T-helper 2 cell treated with Interferon-gamma antibody and Interleukin-4, amounts not matched to agents 5 μg/mL and 100 μg/mL, for 36 hours (primary cell): ENCODE results near the gene CAPN10.
"Not testable (repeated sequence)": the region's sequence is repeated elsewhere in the genome, so short reads cannot be mapped to it uniquely, and the experiment has no call there.

ENCODE experiments used
- DNase-seq: peaks from one replicate; pipeline ENCODE4 v3.0.0; 2021; ENCODE audit warnings: low spot score
- H3K27ac Mint-ChIP-seq: one replicate; pipeline ENCODE4 v1.8.0; 2021; ENCODE audit warnings: mild to moderate bottlenecking, mixed read lengths
- H3K27me3 Mint-ChIP-seq: one replicate; pipeline ENCODE4 v1.8.0; 2021; ENCODE audit warnings: low read depth, mixed read lengths
- H3K36me3 Mint-ChIP-seq: one replicate; pipeline ENCODE4 v1.8.0; 2021; ENCODE audit warnings: low read depth, mixed read lengths
- H3K4me1 Mint-ChIP-seq: one replicate; pipeline ENCODE4 v1.8.0; 2021; ENCODE audit warnings: low read depth, mixed read lengths
- H3K4me3 Mint-ChIP-seq: one replicate; pipeline ENCODE4 v1.8.0; 2022; ENCODE audit warnings: mild to moderate bottlenecking, moderate library complexity, mixed read lengths
- H3K9me3 Mint-ChIP-seq: one replicate; pipeline ENCODE4 v1.8.0; 2021; ENCODE audit warnings: mixed read lengths

Gene CAPN10

GRCh38 chr2:240586198-240586918 is at the start of gene CAPN10:
TSS of gene CAPN10 (plus strand) at chr2:240586734. CDS start at chr2:240586912, 178 bp downstream.
- peak within 1 kb of the TSS; percentile 95 for H3K4me3 Mint-ChIP-seq
- peak; percentile 99 for DNase-seq
- peaks cover 37% of the 10 kb centered on the region for H3K4me1 Mint-ChIP-seq
- no peaks in the 10 kb centered on the region for H3K27me3 Mint-ChIP-seq
- H3K36me3 Mint-ChIP-seq = peaks cover 28% of the 10 kb centered on the region
- peak within 1 kb of the TSS; percentile 89 for H3K27ac Mint-ChIP-seq
- H3K9me3 Mint-ChIP-seq = no peaks in the 10 kb centered on the region

- Mint-ChIP-seq H3K27ac (no peak overlapping the region), H3K4me3 (no peak overlapping the region), H3K27me3 (no peaks in the 10 kb centered on the region), H3K36me3 (peaks cover 60% of the 10 kb centered on the region), H3K4me1 (no peaks in the 10 kb centered on the region), H3K9me3 (peaks cover 7% of the 10 kb centered on the region)
- no peak for DNase-seq
Measured at GRCh38 chr2:240538031-240538780, 48.3 kb upstream of the CAPN10 start.

- H3K4me3 Mint-ChIP-seq, H3K27ac Mint-ChIP-seq, H3K4me1 Mint-ChIP-seq, H3K9me3 Mint-ChIP-seq, DNase-seq, H3K27me3 Mint-ChIP-seq: not testable (repeated sequence)
- H3K36me3 Mint-ChIP-seq = peaks cover 56% of the 10 kb centered on the region
Measured at GRCh38 chr2:240539101-240539500, 47.4 kb upstream of the CAPN10 start.

GRCh38 chr2:240539906-240540305 is 46.6 kb upstream of the CAPN10 start:
- DNase-seq = no peak
- H3K36me3 Mint-ChIP-seq = peaks cover 53% of the 10 kb centered on the region
- H3K27ac Mint-ChIP-seq = no peak overlapping the region
- H3K4me3 Mint-ChIP-seq = no peak overlapping the region
- no peaks in the 10 kb centered on the region for H3K9me3 Mint-ChIP-seq
- peaks cover 2% of the 10 kb centered on the region for H3K4me1 Mint-ChIP-seq
- H3K27me3 Mint-ChIP-seq = no peaks in the 10 kb centered on the region

- Mint-ChIP-seq H3K4me3 (no peak overlapping the region), H3K4me1 (peaks cover 3% of the 10 kb centered on the region), H3K27ac (no peak overlapping the region), H3K27me3 (no peaks in the 10 kb centered on the region), H3K36me3 (peaks cover 44% of the 10 kb centered on the region), H3K9me3 (peaks cover 15% of the 10 kb centered on the region)
- no peak for DNase-seq
Measured at GRCh38 chr2:240551288-240551687, 35.2 kb upstream of the CAPN10 start.

- Mint-ChIP-seq H3K36me3 (peaks cover 49% of the 10 kb centered on the region), H3K27ac (no peak overlapping the region), H3K4me3 (no peak overlapping the region), H3K9me3 (peaks cover 15% of the 10 kb centered on the region), H3K4me1 (peaks cover 9% of the 10 kb centered on the region), H3K27me3 (no peaks in the 10 kb centered on the region)
- DNase-seq = no peak
Measured at GRCh38 chr2:240551811-240552210, 34.7 kb upstream of the CAPN10 start.

- no peak overlapping the region for H3K27ac Mint-ChIP-seq
- H3K36me3 Mint-ChIP-seq = peaks cover 50% of the 10 kb centered on the region
- no peak overlapping the region for H3K4me3 Mint-ChIP-seq
- no peaks in the 10 kb centered on the region for H3K27me3 Mint-ChIP-seq
- no peak for DNase-seq
- peaks cover 15% of the 10 kb centered on the region for H3K9me3 Mint-ChIP-seq
- peaks cover 20% of the 10 kb centered on the region for H3K4me1 Mint-ChIP-seq
Measured at GRCh38 chr2:240553956-240554480, 32.5 kb upstream of the CAPN10 start.

GRCh38 chr2:240554767-240555493 is 31.6 kb upstream of the CAPN10 start:
- peaks cover 15% of the 10 kb centered on the region for H3K9me3 Mint-ChIP-seq
- H3K4me3 Mint-ChIP-seq = no peak overlapping the region
- H3K27ac Mint-ChIP-seq = no peak overlapping the region
- no peak for DNase-seq
- H3K4me1 Mint-ChIP-seq = peaks cover 29% of the 10 kb centered on the region
- H3K27me3 Mint-ChIP-seq = no peaks in the 10 kb centered on the region
- H3K36me3 Mint-ChIP-seq = peaks cover 57% of the 10 kb centered on the region

GRCh38 chr2:240555541-240556250 is 30.8 kb upstream of the CAPN10 start:
- Mint-ChIP-seq H3K4me3 (no peak overlapping the region), H3K9me3 (peaks cover 14% of the 10 kb centered on the region), H3K36me3 (peaks cover 54% of the 10 kb centered on the region), H3K27ac (no peak overlapping the region), H3K27me3 (no peaks in the 10 kb centered on the region), H3K4me1 (peaks cover 30% of the 10 kb centered on the region)
- DNase-seq = no peak

GRCh38 chr2:240556553-240557100 is 29.9 kb upstream of the CAPN10 start:
- H3K4me3 Mint-ChIP-seq = peak overlapping the region; percentile 57
- no peaks in the 10 kb centered on the region for H3K27me3 Mint-ChIP-seq
- peaks cover 5% of the 10 kb centered on the region for H3K9me3 Mint-ChIP-seq
- peak; percentile 60 for DNase-seq
- H3K36me3 Mint-ChIP-seq = peaks cover 51% of the 10 kb centered on the region
- no peak overlapping the region for H3K27ac Mint-ChIP-seq
- H3K4me1 Mint-ChIP-seq = peaks cover 33% of the 10 kb centered on the region

- Mint-ChIP-seq H3K9me3 (peaks cover under 1% of the 10 kb centered on the region), H3K4me1 (peaks cover 35% of the 10 kb centered on the region), H3K27me3 (no peaks in the 10 kb centered on the region), H3K27ac (no peak overlapping the region), H3K4me3 (peak overlapping the region; percentile 57), H3K36me3 (peaks cover 49% of the 10 kb centered on the region)
- DNase-seq = no peak
Measured at GRCh38 chr2:240557101-240557751, 29.3 kb upstream of the CAPN10 start.

GRCh38 chr2:240557808-240558207 is 28.7 kb upstream of the CAPN10 start, which contains the start of gene ANKMY1:
TSS of gene ANKMY1 (minus strand) at chr2:240557988. CDS start at chr2:240557335, 653 bp downstream.
- Mint-ChIP-seq H3K27ac (peak within 1 kb of the TSS; percentile 57), H3K27me3 (no peaks in the 10 kb centered on the region), H3K9me3 (no peaks in the 10 kb centered on the region), H3K4me1 (peaks cover 41% of the 10 kb centered on the region), H3K36me3 (peaks cover 50% of the 10 kb centered on the region), H3K4me3 (peak within 1 kb of the TSS; percentile 87)
- peak; percentile 70 for DNase-seq
